Stimulated activated effector memory CD8-positive, alpha-beta T cell treated with anti-CD3 and anti-CD28 coated beads, Interleukin-12 subunit alpha, Interleukin-12 subunit beta, amount 100 ng/mL, for 72 hours (primary cell): ENCODE data around the gene MOV10L1.
A peak's percentile ranks its signal among the peaks of the same experiment; 100 is the strongest.
"Not testable (repeated sequence)": the region's sequence is repeated elsewhere in the genome, so short reads cannot be mapped to it uniquely, and the experiment has no call there.

Experiments
- ATAC-seq: fragments of 150-1000 bp; cut with Tn5 transposase; 2 replicates; pipeline ENCODE4 v1.10.0; 2021
- DNase-seq, 2 donors: peaks; one replicate each; pipeline ENCODE4 v3.0.0; 2021 to 2022; ENCODE audit warnings: low spot score in 2 of 2
- H3K27ac Mint-ChIP-seq: one replicate; pipeline ENCODE4 v1.8.0; 2022; ENCODE audit warnings: mild to moderate bottlenecking, mixed read lengths
- H3K36me3 Mint-ChIP-seq: one replicate; pipeline ENCODE4 v1.8.0; 2022; ENCODE audit warnings: mild to moderate bottlenecking, mixed read lengths
- H3K4me1 Mint-ChIP-seq: one replicate; pipeline ENCODE4 v1.8.0; 2022; ENCODE audit warnings: mixed read lengths
- H3K4me3 Mint-ChIP-seq: one replicate; pipeline ENCODE4 v1.8.0; 2022; ENCODE audit warnings: mild to moderate bottlenecking, mixed read lengths
- H3K9me3 Mint-ChIP-seq: one replicate; pipeline ENCODE4 v1.8.0; 2022; ENCODE audit warnings: mixed read lengths

Gene MOV10L1

GRCh38 chr22:50123119-50123518 lies 33.3 kb downstream of the MOV10L1 start:
- H3K36me3 Mint-ChIP-seq, result no peaks in the 10 kb centered on the region
- DNase-seq (no peak), ATAC-seq (no peak)
- no peak overlapping the region for H3K27ac Mint-ChIP-seq
- no peaks in the 10 kb centered on the region for H3K4me1 Mint-ChIP-seq
- no peak overlapping the region for H3K4me3 Mint-ChIP-seq
- H3K9me3 Mint-ChIP-seq, result peaks cover 7% of the 10 kb centered on the region

- DNase-seq (no peak), ATAC-seq (no peak)
- no peak overlapping the region for H3K4me3 Mint-ChIP-seq
- H3K36me3 Mint-ChIP-seq, result no peaks in the 10 kb centered on the region
- H3K27ac Mint-ChIP-seq, result no peak overlapping the region
- H3K4me1 Mint-ChIP-seq, result no peaks in the 10 kb centered on the region
- H3K9me3 Mint-ChIP-seq, result peaks cover 7% of the 10 kb centered on the region
These were observed 35.2 kb downstream of the MOV10L1 start for GRCh38 chr22:50125029-50125428.

GRCh38 chr22:50129121-50129736 lies 39.4 kb downstream of the MOV10L1 start:
- no peak overlapping the region for H3K27ac Mint-ChIP-seq
- no peaks in the 10 kb centered on the region for H3K36me3 Mint-ChIP-seq
- H3K4me1 Mint-ChIP-seq, result no peaks in the 10 kb centered on the region
- no peak for DNase-seq
- H3K9me3 Mint-ChIP-seq, result peaks cover 2% of the 10 kb centered on the region
- H3K4me3 Mint-ChIP-seq, result no peak overlapping the region
- no peak for ATAC-seq

- H3K36me3 Mint-ChIP-seq, result no peaks in the 10 kb centered on the region
- no peak overlapping the region for H3K4me3 Mint-ChIP-seq
These were observed 42.1 kb downstream of the MOV10L1 start for GRCh38 chr22:50131894-50132293.

GRCh38 chr22:50134481-50134880 lies 44.7 kb downstream of the MOV10L1 start:
- ATAC-seq (no peak), DNase-seq (no peak)
- no peaks in the 10 kb centered on the region for H3K9me3 Mint-ChIP-seq
- no peak overlapping the region for H3K27ac Mint-ChIP-seq
- no peaks in the 10 kb centered on the region for H3K36me3 Mint-ChIP-seq
- H3K4me1 Mint-ChIP-seq, result no peaks in the 10 kb centered on the region
- H3K4me3 Mint-ChIP-seq, result no peak overlapping the region

More at GRCh38 chr22:50131894-50132293, 42.1 kb downstream of the MOV10L1 start:
- DNase-seq (no peak), ATAC-seq (no peak)
- H3K9me3 Mint-ChIP-seq, result no peaks in the 10 kb centered on the region
- no peaks in the 10 kb centered on the region for H3K4me1 Mint-ChIP-seq
- no peak overlapping the region for H3K27ac Mint-ChIP-seq

GRCh38 chr22:50136581-50137015 lies 46.8 kb downstream of the MOV10L1 start:
- no peaks in the 10 kb centered on the region for H3K4me1 Mint-ChIP-seq
- H3K4me3 Mint-ChIP-seq, result no peak overlapping the region
- H3K9me3 Mint-ChIP-seq, result no peaks in the 10 kb centered on the region
- no peak for ATAC-seq
- H3K36me3 Mint-ChIP-seq, result no peaks in the 10 kb centered on the region
- DNase-seq, result no peak
- H3K27ac Mint-ChIP-seq, result no peak overlapping the region

- H3K36me3 Mint-ChIP-seq, H3K4me1 Mint-ChIP-seq, H3K27ac Mint-ChIP-seq, ATAC-seq, H3K4me3 Mint-ChIP-seq, DNase-seq, H3K9me3 Mint-ChIP-seq: not testable (repeated sequence)
These were observed 47.5 kb downstream of the MOV10L1 start for GRCh38 chr22:50137277-50137676.

GRCh38 chr22:50138041-50138440 lies 48.2 kb downstream of the MOV10L1 start:
- no peak overlapping the region for H3K4me3 Mint-ChIP-seq
- ATAC-seq (no peak), DNase-seq (no peak)
- H3K36me3 Mint-ChIP-seq, result no peaks in the 10 kb centered on the region
- no peaks in the 10 kb centered on the region for H3K4me1 Mint-ChIP-seq
- H3K9me3 Mint-ChIP-seq, result no peaks in the 10 kb centered on the region
- H3K27ac Mint-ChIP-seq, result no peak overlapping the region

- no peaks in the 10 kb centered on the region for H3K36me3 Mint-ChIP-seq
- H3K27ac Mint-ChIP-seq, result no peak overlapping the region
- H3K9me3 Mint-ChIP-seq, result no peaks in the 10 kb centered on the region
- no peak for DNase-seq
- no peaks in the 10 kb centered on the region for H3K4me1 Mint-ChIP-seq
- no peak overlapping the region for H3K4me3 Mint-ChIP-seq
- no peak for ATAC-seq
These were observed 49.2 kb downstream of the MOV10L1 start for GRCh38 chr22:50138988-50139387.

- H3K4me3 Mint-ChIP-seq, result no peak overlapping the region
- no peaks in the 10 kb centered on the region for H3K9me3 Mint-ChIP-seq
- H3K27ac Mint-ChIP-seq, result no peak overlapping the region
- ATAC-seq, result no peak
- no peak for DNase-seq
- H3K4me1 Mint-ChIP-seq, result no peaks in the 10 kb centered on the region
- no peaks in the 10 kb centered on the region for H3K36me3 Mint-ChIP-seq
These were observed 50.1 kb downstream of the MOV10L1 start for GRCh38 chr22:50139843-50140415.

GRCh38 chr22:50140615-50141014 lies 50.8 kb downstream of the MOV10L1 start:
- H3K27ac Mint-ChIP-seq, result no peak overlapping the region
- no peaks in the 10 kb centered on the region for H3K4me1 Mint-ChIP-seq
- H3K9me3 Mint-ChIP-seq, result no peaks in the 10 kb centered on the region
- DNase-seq, result no peak
- ATAC-seq, result no peak
- H3K4me3 Mint-ChIP-seq, result no peak overlapping the region
- H3K36me3 Mint-ChIP-seq, result no peaks in the 10 kb centered on the region

GRCh38 chr22:50141462-50141861 lies 51.7 kb downstream of the MOV10L1 start:
- Mint-ChIP-seq H3K4me1 (no peaks in the 10 kb centered on the region), H3K27ac (peak overlapping the region; percentile 46), H3K36me3 (no peaks in the 10 kb centered on the region), H3K4me3 (no peak overlapping the region), H3K9me3 (no peaks in the 10 kb centered on the region)
- ATAC-seq (no peak), DNase-seq (no peak)

- DNase-seq (no peak), ATAC-seq (no peak)
- H3K4me3 Mint-ChIP-seq, result no peak overlapping the region
- H3K36me3 Mint-ChIP-seq, result no peaks in the 10 kb centered on the region
- H3K27ac Mint-ChIP-seq, result peak overlapping the region; percentile 46
- no peaks in the 10 kb centered on the region for H3K4me1 Mint-ChIP-seq
- no peaks in the 10 kb centered on the region for H3K9me3 Mint-ChIP-seq
These were observed 52.1 kb downstream of the MOV10L1 start for GRCh38 chr22:50141891-50142363.

GRCh38 chr22:50143096-50143495 lies 53.3 kb downstream of the MOV10L1 start:
- Mint-ChIP-seq H3K36me3 (no peaks in the 10 kb centered on the region), H3K4me3 (no peak overlapping the region), H3K9me3 (no peaks in the 10 kb centered on the region), H3K27ac (no peak overlapping the region), H3K4me1 (no peaks in the 10 kb centered on the region)
- ATAC-seq, result no peak
- DNase-seq, result no peak

GRCh38 chr22:50144005-50144614 lies 54.3 kb downstream of the MOV10L1 start:
- no peak for DNase-seq
- Mint-ChIP-seq H3K27ac (no peak overlapping the region), H3K4me3 (no peak overlapping the region)

More at GRCh38 chr22:50144005-50144614, 54.3 kb downstream of the MOV10L1 start:
- H3K36me3 Mint-ChIP-seq, result no peaks in the 10 kb centered on the region
- peaks cover 4% of the 10 kb centered on the region for H3K4me1 Mint-ChIP-seq
- no peaks in the 10 kb centered on the region for H3K9me3 Mint-ChIP-seq
- no peak for ATAC-seq
